GM18858 (cell line): Measurements from ENCODE around the gene ZNF804A.
"Not testable (repeated sequence)": the region's sequence is repeated elsewhere in the genome, so short reads cannot be mapped to it uniquely, and the experiment has no call there.

ENCODE experiments used
- ATAC-seq: cut with Tn5 transposase; IDR thresholded peaks from one replicate; pipeline ENCODE4 v1.9.1; 2021; ENCODE audit not compliant: unreplicated experiment

The ZNF804A gene

DNA sequence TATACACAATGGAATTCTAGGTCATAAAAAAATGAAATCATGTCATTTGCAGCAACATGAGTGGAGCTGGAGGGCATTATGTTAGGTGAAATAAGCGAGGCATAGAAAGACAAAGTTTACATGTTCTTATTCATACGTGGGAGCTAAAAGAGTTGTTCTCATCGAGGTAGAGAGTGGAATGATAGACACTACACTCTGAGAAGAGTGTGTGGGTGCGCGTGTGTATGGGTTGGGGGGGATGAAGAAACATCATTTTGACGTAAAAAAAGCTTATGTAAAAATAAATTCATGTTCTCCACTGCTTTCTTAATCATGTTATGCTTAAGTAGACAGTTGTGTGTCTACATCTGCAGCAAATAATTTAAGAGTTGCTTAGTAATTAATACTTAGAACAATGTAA is 123.6 kb downstream of the ZNF804A start:
- ATAC-seq = no peak

DNA sequence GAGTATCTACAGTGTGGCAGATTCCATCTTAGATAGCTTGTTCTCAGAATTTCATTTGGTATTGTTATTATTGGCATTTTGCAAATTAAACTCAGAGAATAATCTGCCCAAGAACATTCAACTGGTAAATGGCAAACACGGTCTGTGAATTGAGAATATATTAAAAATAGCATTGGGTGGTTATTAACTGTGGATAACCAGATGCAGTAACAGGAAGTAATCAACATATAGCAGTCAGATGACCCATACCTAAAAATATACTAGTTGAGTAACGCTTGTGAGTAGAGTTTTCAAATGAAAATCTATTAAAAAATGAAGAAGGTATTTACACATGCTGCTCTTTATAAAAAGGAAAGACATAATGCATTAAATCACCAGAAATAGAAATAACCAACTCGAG is 129.5 kb downstream of the ZNF804A start:
- no peak for ATAC-seq

GRCh38 chr2:184728411-184728810 is 130.1 kb downstream of the ZNF804A start:
- ATAC-seq = no peak

- no peak for ATAC-seq
Measured at GRCh38 chr2:184729581-184729980, 131.3 kb downstream of the ZNF804A start.

DNA sequence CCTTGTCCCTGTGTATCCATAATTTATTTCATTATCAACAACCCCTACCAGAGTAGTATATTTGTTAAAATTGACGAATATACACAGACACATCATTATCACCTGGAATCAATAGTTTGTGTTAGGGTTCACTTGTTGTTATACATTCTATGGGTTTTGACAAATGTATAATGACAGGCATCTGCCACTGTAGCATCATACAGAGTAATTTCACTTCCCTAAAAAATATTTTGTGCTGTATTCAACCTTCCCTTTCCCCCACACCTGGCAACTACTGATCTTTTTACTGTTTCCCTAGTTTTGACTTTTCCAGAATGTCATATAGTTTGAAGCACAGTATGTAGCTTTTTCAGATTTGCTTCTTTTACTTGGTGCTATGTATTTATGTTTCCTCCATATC is 132.0 kb downstream of the ZNF804A start:
- peak; percentile 89 for ATAC-seq

- no peak for ATAC-seq
Measured at GRCh38 chr2:184734338-184734737, 136.0 kb downstream of the ZNF804A start.

DNA sequence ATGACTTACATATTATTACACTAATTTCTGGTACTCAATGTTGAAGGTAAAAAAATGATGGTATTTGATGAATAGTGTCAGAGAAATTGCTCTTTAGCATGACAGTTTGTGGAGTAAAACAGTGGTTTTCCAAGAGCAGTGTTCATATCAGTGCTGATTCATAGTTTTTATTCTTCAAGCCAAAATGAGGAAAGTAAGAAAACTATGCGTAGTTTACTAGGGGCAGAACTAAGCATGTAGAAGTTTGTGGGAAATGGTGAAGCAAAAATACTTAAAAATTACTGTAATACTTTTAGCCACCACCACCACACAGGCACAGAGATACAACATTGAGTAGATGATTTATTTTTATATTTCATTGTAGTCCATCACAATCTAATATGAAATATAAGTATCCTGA is 137.3 kb downstream of the ZNF804A start:
- no peak for ATAC-seq

DNA sequence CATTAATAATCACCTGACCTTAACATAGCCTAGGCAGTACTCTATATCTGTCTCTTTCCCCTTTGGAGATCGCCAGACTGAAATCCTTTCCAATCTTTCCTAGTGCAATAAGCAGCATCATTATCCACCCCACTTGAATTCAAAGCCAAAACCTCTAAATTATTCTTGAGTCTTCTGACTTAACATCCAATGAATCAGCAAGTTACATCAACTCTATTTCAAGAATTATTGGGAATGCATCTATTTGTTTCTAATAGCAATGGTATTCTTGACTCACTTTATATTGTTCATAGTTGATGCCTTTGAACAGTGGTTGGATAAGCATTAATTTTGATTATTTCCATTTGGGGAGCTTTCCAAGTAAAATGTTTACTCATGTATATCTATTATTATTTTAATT is 144.8 kb downstream of the ZNF804A start:
- ATAC-seq = no peak

GRCh38 chr2:184756161-184756560 is 157.8 kb downstream of the ZNF804A start:
- no peak for ATAC-seq

- ATAC-seq = no peak
Measured at GRCh38 chr2:184756885-184757284, 158.6 kb downstream of the ZNF804A start.

DNA sequence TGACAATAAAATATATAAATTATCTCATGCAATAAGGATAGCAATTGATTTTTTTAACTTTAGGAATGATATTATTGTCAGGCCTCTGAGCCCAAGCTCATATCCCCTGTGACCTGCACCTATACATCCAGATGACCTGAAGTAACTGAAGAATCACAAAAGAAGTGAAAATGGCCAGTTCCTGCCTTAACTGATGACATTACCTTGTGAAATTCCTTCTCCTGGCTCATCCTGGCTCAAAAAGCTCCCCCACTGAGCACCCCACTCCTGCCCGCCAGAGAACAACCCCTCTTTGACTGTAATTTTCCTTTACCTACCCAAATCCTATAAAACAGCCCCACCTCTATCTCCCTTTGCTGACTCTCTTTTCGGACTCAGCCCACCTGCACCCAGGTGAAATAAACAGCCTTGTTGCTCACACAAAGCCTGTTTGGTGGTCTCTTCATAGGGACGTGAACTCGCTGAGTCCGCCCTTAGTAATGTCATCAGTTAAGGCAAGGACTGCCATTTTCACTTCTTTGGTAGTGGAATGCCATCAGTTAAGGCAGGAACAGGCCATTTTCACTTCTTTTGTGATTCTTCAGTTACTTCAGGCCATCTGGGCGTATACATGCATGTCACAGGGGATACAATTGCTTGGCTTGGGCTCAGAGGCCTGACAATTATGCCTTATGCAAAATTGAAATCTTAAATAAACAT is 161.4 kb downstream of the ZNF804A start:
- ATAC-seq = not testable (repeated sequence)

DNA sequence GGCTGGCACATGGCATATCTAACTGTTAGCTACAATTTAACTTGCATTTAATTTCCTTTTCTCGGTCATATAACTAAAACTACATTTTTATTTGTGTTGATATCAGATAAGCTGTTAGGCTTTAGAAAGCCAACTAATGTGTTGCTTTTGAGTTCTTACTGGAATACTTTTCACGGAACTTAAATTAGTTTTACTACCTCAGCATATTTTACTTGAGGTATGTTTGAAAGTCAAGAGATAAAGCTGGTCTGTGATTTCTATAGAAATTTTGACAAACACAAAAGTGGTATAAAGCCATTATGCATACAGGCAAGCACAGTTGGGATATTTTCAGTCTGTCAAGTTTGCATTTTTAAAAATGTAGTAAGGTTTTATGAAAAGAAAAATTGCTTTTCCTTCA is 162.6 kb downstream of the ZNF804A start:
- no peak for ATAC-seq

DNA sequence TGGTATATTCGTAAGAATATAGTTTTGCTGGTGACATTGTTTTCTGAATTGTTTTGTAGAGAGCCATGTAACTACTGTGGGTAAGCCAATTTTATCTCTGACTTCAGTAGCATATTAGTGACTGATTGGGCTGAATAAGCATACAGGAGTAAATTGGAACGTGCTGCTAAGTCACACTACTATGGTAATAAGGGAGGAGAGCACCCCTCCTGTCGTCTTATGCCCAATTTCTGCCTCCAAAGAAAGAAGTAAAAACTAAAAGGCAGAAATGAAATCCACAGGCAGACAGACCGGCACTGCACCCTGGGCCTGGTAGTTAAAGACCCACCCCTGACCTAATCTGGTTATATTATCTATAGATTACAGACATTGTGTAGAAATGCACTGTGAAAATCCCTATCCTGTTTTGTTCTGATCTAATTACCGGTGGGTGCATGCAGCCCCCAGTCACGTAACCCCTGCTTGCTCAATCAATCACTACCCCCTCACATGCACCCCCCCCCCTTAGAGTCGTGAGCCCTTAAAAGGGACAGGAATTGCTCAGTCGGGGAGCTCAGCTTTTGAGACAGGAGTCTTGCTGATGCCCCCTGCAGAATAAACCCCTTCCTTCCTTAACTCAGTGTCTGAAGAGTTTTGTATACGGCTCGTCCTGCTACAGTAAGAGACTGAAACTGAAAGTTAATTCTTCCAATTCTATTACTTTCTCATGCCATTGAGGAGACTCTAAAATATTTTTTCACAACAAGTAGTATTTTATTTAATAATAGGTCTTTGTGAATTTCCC is 167.0 kb downstream of the ZNF804A start:
- peak; percentile 70 for ATAC-seq

GRCh38 chr2:184767059-184767458 is 168.7 kb downstream of the ZNF804A start:
- no peak for ATAC-seq

GRCh38 chr2:184769023-184769422 is 170.7 kb downstream of the ZNF804A start:
- ATAC-seq = no peak

DNA sequence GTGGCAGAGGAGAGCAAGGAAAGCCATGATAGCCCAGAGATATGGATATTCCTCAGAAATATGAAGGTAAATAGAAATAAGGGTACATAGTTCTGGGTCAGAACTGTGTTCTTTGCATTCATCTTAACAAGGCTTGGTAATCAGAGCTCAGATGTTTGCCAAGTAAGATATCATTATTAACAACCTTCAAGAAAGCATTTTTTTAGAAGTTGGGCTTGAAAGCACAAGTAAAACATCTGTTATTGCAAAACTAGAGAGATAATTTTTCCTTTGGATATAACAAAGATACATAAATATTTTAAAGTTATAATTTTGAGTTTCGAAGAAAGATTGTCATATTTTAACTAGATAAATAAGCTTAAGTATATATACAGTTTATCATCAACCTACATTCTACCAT is 171.4 kb downstream of the ZNF804A start:
- ATAC-seq = no peak

GRCh38 chr2:184779777-184780176 is 181.4 kb downstream of the ZNF804A start:
- no peak for ATAC-seq

DNA sequence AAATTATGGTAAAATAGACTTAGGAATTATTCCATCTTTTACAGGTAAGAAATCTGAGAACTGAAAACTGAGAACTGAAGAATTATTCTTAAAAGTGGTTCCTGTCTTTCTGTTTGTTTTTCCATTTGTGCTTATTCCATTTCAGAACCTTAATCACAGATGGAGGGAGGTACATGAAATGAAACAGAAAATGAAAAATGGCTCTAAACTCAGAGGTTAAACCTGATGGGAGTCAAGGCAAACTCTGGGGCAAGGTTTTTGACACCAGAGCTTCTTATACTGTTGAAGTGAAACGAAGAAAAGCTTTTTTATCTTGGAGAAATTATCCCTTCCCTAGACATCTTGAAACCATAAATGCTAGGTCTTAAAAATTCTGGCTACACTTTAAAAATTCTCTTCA is 182.1 kb downstream of the ZNF804A start:
- no peak for ATAC-seq

- no peak for ATAC-seq
Measured at GRCh38 chr2:184780944-184781343, 182.6 kb downstream of the ZNF804A start.

GRCh38 chr2:184783576-184783975 is 185.2 kb downstream of the ZNF804A start:
- no peak for ATAC-seq

GRCh38 chr2:184793176-184793575 is 194.8 kb downstream of the ZNF804A start:
- ATAC-seq = no peak

DNA sequence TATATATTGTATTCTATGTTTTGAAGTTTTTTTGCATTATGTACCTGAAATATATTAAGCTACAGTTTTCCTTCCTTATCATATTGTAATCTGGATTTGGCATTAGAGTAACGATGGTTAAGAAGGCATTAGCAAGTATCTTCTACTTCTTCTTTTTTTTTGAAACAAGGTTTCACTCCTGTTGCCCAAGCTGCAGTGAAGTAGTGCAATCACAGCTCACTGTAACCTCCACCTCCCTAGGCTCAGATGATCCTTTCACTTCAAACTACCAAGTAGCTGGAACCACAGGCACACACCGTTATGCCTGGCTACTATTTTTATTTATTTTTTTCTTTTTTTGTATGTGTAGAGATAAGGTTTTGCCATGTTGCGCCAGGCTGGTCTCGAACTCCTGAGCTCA is 201.1 kb downstream of the ZNF804A start:
- ATAC-seq = no peak

DNA sequence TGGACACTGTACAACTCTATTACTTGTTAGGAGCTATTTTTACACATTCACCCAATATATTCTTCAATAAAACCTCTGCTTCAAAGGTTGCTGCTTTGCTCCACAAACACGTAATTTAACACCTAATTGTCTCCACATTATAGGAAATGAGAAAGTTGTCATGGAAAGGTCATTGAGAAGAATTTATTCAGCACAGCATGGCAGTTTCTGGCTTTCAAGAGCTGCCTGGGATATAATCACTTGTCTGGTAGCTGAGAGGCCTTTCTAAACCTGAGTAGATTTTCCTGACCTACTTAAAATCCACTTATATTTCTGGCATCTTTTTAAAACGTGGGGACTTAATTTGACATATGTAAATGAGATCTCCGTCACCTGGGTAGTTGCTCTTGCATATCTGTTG is 216.1 kb downstream of the ZNF804A start:
- no peak for ATAC-seq
